ES-I3 (cell line): ENCODE measurements around the gene NRXN3.

Source experiments
- H3K36me3 ChIP-seq: 2 replicates; pipeline ENCODE4 v1.6.1; 2013; ENCODE audit warnings: mild to moderate bottlenecking, low read length, control low read depth, moderate library complexity; ENCODE audit not compliant: insufficient read depth
- H3K4me1 ChIP-seq: 2 replicates; pipeline ENCODE4 v1.6.1; 2013; ENCODE audit warnings: mild to moderate bottlenecking, control low read depth, low read length; ENCODE audit not compliant: insufficient read depth
- H3K9ac ChIP-seq: 2 replicates; pipeline ENCODE4 v1.6.1; 2013; ENCODE audit warnings: low read depth, mild to moderate bottlenecking, low read length, moderate library complexity
- H3K9me3 ChIP-seq: 2 replicates; pipeline ENCODE4 v1.6.1; 2013; ENCODE audit warnings: mild to moderate bottlenecking, low read length, moderate library complexity; ENCODE audit not compliant: control insufficient read depth, insufficient read depth

Gene NRXN3

GRCh38 chr14:79050787-79051727 lies 880.9 kb downstream of the NRXN3 start:
- Histone ChIP-seq H3K9ac (no peak overlapping the region), H3K9me3 (no peaks in the 10 kb centered on the region), H3K4me1 (peaks cover 5% of the 10 kb centered on the region; the same call in 1 of the 2 replicates), H3K36me3 (no peaks in the 10 kb centered on the region; the same call in 1 of the 2 replicates)

DNA sequence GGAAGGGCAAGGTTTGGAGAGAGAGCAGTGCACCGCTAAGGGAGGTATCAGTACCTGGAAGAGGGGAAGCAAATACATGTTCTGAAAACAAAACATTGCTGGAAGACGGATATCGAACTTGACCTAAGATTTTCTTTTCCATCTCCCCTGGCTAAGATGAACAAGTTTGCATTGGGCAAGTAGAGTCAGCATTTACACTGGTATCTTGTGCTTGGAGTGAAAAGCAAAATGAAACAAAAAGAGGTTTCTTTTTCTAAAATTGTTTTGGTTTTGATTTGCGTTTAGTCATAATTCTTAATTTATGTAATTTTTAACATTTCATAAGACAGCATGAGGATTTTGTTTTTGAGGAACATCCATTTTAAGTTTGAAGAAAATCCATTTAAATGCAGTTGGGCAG lies 881.6 kb downstream of the NRXN3 start:
- no peaks in the 10 kb centered on the region; the same call in 1 of the 2 replicates for H3K36me3 ChIP-seq
- H3K9me3 ChIP-seq, result no peaks in the 10 kb centered on the region
- no peak overlapping the region for H3K9ac ChIP-seq
- H3K4me1 ChIP-seq, result no peaks in the 10 kb centered on the region

GRCh38 chr14:79056879-79057278 lies 886.7 kb downstream of the NRXN3 start:
- Histone ChIP-seq H3K9ac (no peak overlapping the region), H3K36me3 (no peaks in the 10 kb centered on the region; the same call in 1 of the 2 replicates), H3K9me3 (no peaks in the 10 kb centered on the region), H3K4me1 (no peaks in the 10 kb centered on the region)

GRCh38 chr14:79057333-79057732 lies 887.2 kb downstream of the NRXN3 start:
- no peaks in the 10 kb centered on the region; the same call in 1 of the 2 replicates for H3K36me3 ChIP-seq

GRCh38 chr14:79062226-79062625 lies 892.1 kb downstream of the NRXN3 start:
- Histone ChIP-seq H3K4me1 (no peaks in the 10 kb centered on the region), H3K9me3 (no peaks in the 10 kb centered on the region), H3K36me3 (no peaks in the 10 kb centered on the region), H3K9ac (no peak overlapping the region)

More at GRCh38 chr14:79057333-79057732, 887.2 kb downstream of the NRXN3 start:
- Histone ChIP-seq H3K9ac (no peak overlapping the region), H3K4me1 (no peaks in the 10 kb centered on the region), H3K9me3 (no peaks in the 10 kb centered on the region)

DNA sequence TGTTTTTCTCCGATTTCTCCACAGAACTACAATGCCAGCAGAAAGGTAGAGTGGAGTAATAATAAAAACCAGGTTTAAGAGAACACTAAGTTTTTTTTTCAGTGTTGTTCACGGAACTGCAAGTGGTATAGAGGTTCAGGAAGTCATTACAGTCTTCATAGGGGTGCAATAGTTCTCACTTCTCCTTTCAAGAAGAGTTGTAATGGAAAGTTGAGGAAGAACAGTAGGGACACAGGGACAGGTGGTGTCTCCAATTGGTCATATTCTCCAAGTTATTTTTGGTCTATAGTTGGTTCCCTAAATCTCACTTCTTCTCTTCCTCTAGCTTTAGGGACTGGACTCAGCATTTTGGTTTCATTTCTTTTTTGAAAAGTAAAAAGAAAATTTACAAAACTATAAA lies 894.0 kb downstream of the NRXN3 start:
- Histone ChIP-seq H3K4me1 (no peaks in the 10 kb centered on the region), H3K9ac (no peak overlapping the region), H3K36me3 (no peaks in the 10 kb centered on the region), H3K9me3 (no peaks in the 10 kb centered on the region)

GRCh38 chr14:79074510-79074909 lies 904.3 kb downstream of the NRXN3 start:
- no peaks in the 10 kb centered on the region for H3K36me3 ChIP-seq
- H3K4me1 ChIP-seq, result no peaks in the 10 kb centered on the region
- no peak overlapping the region for H3K9ac ChIP-seq
- H3K9me3 ChIP-seq, result no peaks in the 10 kb centered on the region

DNA sequence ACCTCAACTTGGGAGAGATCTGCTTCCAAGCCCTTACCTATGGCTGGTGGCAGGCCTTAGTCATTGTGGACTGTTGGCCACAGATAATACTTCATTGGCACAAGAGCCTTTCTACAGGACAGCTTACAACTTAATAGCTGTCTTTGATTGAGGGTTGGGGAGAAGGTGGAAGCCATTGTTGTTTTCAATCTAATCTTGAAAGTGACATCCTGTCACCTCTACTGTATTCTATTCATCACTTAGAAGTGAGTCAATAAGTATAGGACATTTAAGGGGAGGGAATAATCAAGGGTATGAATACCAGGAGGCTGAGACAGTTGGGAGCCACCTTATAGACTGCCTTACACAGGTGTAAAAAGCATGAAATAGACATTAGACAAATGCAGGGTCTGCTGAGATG lies 906.3 kb downstream of the NRXN3 start:
- Histone ChIP-seq H3K36me3 (no peaks in the 10 kb centered on the region), H3K9ac (no peak overlapping the region), H3K4me1 (no peaks in the 10 kb centered on the region), H3K9me3 (no peaks in the 10 kb centered on the region)

- Histone ChIP-seq H3K9me3 (no peaks in the 10 kb centered on the region), H3K36me3 (no peaks in the 10 kb centered on the region), H3K9ac (no peak overlapping the region), H3K4me1 (no peaks in the 10 kb centered on the region)
Observed at GRCh38 chr14:79077096-79077495, 906.9 kb downstream of the NRXN3 start.

- no peak overlapping the region for H3K9ac ChIP-seq
- no peaks in the 10 kb centered on the region for H3K9me3 ChIP-seq
- no peaks in the 10 kb centered on the region for H3K36me3 ChIP-seq
- no peaks in the 10 kb centered on the region for H3K4me1 ChIP-seq
Observed at GRCh38 chr14:79080040-79080439, 909.9 kb downstream of the NRXN3 start.

GRCh38 chr14:79082883-79083282 lies 912.7 kb downstream of the NRXN3 start:
- no peaks in the 10 kb centered on the region for H3K4me1 ChIP-seq
- H3K36me3 ChIP-seq, result no peaks in the 10 kb centered on the region
- H3K9me3 ChIP-seq, result no peaks in the 10 kb centered on the region
- H3K9ac ChIP-seq, result no peak overlapping the region

DNA sequence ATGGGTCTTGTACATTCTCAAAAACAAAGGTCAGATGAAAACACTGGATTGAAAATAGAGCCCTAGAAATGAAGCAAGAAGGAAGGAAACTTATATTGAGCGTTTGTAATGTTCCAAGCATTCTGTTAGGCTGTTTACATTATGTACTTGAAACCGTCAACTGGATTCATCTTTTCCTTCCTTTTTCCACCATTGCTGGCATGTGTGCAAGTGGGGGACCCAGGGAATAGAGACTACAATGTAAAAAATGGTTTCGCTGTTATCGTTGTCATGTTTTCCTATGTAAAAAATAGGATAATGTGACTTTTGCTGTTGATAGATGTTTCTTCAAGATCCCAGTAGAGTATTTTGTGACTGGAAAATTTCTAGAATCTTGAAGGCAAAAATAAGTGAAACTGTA lies 913.2 kb downstream of the NRXN3 start:
- Histone ChIP-seq H3K9me3 (no peaks in the 10 kb centered on the region), H3K9ac (no peak overlapping the region), H3K4me1 (no peaks in the 10 kb centered on the region), H3K36me3 (no peaks in the 10 kb centered on the region)

DNA sequence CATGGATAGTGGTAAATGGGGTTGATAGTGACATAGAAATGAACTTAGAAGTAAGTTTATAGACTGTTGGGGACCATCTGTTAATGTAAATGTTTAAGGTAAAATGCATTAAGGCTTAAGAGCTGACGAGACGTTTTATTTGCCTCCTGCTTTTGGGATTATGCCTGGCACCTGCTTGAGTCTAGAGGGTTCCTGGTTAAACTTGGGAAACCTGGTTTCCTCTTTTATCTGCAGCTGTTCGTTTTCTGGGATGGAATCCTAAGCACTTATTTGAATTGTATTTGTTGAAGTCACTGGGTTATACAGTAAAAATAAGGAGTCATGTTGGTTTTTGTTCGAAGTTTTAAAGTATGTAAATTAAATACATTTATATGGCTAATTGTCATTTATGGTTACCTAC lies 914.7 kb downstream of the NRXN3 start:
- H3K4me1 ChIP-seq, result no peaks in the 10 kb centered on the region
- no peaks in the 10 kb centered on the region for H3K36me3 ChIP-seq
- no peaks in the 10 kb centered on the region for H3K9me3 ChIP-seq
- no peak overlapping the region for H3K9ac ChIP-seq

- Histone ChIP-seq H3K9ac (no peak overlapping the region), H3K9me3 (no peaks in the 10 kb centered on the region), H3K36me3 (no peaks in the 10 kb centered on the region), H3K4me1 (no peaks in the 10 kb centered on the region; the same call in 1 of the 2 replicates)
Observed at GRCh38 chr14:79089576-79089975, 919.4 kb downstream of the NRXN3 start.

GRCh38 chr14:79090641-79091180 lies 920.5 kb downstream of the NRXN3 start:
- Histone ChIP-seq H3K9me3 (no peaks in the 10 kb centered on the region), H3K4me1 (no peaks in the 10 kb centered on the region; the same call in 1 of the 2 replicates), H3K36me3 (no peaks in the 10 kb centered on the region), H3K9ac (no peak overlapping the region)
